Activated CD4-positive, CD25-positive, alpha-beta regulatory T cell treated with anti-CD3 and anti-CD28 coated beads, Interleukin-2, amount 50 U/mL, for 24 hours (primary cell): ENCODE results near the gene PREX1.
"Not testable (repeated sequence)": the region's sequence is repeated elsewhere in the genome, so short reads cannot be mapped to it uniquely, and the experiment has no call there.

Experiments used
- ATAC-seq, 2 donors: fragments of 150-1000 bp; cut with Tn5 transposase; one replicate each; pipeline ENCODE4 v1.10.0; 2021; ENCODE audit warnings: mild to moderate bottlenecking in 1 of 2, moderate library complexity in 1 of 2

The PREX1 gene

DNA sequence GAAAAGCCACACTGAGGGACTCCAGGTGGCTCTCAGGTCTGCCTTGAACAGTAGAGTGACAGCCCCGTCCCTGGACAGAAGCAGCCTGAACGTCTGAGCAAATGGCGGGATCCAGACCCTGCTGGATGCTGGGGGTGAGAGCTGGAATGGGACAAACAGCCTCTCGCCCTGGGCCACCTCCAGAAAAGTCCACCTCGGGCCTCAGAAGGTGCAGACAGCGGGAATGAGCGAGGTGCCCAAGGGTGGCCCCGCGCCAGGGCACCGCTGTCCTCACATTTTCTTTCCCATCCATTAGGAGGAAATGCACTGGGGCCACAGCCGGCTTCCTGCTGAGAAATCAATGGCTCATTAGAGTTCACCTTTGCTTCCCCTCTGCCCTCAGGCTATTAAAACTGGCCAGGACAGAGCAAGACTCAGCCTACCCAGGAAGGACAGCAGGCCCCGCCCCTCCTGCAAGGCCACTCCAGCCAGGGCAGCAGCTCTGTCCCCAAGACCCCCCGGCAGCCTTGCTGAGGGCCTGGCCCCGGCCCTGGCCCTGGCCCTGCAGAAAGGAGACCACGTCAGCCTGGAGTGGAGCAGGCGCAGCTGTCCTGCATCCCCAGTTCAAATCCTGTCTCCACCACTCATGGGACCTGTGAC, 229.4 kb downstream of the PREX1 start:
- not testable (repeated sequence) for ATAC-seq

- ATAC-seq, result no peak
These were observed 230.1 kb downstream of the PREX1 start for GRCh38 chr20:48597521-48598302.

GRCh38 chr20:48596334-48596898, 231.4 kb downstream of the PREX1 start:
- no peak for ATAC-seq

DNA sequence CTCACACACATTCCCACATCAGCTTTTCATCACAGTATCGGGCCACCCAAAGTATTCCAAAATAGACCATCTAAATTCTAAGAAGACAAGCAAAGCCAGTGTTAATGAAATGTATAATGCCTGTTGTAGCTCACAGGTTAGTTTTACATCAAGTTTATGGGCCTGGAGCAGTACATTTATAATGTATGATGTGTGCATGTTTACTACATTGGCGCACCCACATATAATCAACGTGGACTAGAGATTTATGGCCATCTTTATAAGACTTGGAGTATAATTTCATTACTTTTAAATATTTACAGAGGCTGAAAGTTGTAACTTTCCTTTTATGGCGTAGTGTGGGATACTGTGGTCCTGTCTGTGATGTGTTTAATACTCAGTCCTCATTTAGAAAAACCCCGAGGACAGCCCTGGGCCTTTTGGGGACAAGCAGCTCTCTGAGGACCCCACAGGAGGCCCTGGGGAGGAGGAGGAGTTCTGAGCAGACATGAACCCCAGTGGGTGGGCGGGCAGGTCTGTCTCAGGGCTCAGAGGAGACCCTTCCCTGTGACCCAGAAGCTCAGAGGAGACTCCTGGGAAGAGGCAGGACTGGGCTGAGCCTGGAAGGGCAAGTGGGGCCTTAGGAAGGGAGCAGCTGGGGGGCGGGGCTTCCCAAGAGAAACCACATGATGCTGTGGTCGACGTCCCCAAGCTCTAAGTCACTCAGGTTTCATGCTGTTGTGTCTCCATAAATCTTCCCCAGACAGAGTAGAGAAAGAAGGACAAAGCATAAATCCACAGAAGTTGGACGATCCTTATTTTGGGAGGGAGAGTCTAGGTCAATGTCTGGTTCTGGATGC, 232.1 kb downstream of the PREX1 start:
- no peak for ATAC-seq

DNA sequence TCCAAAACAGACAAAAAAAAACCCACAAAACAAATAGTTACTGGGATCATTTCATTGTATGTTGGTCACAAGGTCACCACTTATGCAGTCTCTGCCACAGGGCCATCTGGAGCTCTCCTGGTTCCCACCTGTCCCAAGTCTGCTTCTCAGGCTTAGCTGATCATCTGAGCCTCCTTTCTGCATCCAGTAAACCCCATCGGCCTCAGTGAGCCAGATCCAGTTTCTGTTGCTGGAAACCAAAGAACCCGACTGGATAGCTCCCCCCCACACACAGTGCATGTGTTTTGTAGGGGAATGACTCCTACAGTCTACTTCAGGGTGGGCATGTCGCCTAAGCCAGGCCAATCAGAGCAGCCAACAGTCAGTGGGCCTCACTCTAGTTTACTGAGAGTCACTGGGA, 233.3 kb downstream of the PREX1 start:
- no peak for ATAC-seq

DNA sequence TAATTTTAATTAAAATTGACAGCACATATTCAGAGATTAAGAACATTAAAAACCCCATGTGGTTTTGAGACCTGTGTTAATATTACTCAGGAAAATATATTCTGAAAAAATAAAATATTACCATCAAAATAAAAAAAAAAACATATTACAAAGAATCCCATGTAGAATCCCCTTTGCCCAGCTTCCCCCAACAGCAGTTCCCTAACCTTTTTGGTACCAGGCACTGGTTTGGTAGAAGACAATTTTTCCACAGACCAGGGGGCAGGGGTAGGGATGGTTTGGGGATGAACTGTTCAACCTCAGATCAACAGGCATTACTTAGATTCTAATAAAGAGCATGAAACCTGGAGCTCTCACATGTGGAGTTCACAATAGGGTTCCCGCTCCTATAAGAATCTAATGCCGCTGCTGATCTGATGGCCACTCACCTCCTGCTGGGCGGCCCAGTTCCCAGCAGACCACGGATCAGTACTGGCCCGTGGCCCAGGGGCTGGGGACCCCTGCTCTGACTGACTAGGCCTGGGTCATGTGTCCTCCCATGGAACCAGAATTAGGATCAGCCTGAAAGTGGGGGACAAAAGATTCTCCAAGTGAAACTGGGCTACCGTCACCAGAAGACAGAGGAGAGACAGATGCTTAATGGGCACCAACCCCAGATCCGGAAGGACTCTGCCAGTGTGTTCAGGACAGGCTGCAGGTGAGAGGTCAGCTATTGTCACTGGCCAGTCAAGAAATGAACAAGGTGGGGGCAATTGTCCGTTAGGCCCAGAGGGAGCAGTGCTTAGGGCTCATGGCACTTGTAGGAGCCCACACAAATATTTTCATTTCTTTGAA, 235.5 kb downstream of the PREX1 start:
- no peak for ATAC-seq

- ATAC-seq, result no peak
These were observed 241.1 kb downstream of the PREX1 start for GRCh38 chr20:48586730-48587129.

DNA sequence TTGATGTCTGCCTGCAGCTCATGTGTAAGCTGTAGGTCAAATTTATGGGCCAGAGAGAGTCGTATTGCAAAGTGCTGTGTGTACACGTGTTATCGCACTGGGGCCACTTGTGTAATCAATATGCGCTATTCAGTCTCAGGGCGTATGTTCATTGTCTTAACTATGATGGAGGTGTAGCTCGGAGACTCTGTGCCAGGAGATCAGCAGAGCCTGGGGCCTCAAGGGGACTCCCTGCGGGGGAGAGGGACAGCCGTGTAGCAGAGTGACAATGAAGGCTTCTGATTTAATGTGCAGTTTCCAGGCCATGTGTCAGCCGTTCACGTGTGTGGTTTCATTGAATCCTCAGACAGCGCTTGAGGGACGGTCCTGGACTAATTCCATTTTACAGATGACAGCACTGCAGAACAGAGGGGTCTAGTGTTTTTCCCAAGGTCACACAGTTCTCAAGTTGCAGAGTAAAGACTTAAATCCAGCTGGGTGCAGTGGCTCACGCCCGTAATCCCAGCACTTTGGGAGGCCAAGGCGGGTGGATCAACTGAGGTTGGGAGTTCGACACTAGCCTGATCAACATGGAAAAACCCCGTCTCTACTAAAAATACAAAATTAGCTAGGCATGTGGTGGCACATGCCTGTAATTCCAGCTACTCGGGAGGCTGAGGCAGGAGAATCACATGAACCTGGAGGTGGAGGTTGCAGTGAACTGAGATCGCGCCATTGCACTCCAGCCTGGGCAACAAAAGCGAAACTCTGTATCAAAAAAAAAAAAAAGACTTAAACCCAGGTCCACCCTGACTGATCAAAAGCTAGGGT, 242.5 kb downstream of the PREX1 start:
- ATAC-seq, result no peak

- ATAC-seq, result no peak
These were observed 243.3 kb downstream of the PREX1 start for GRCh38 chr20:48584391-48585060.

GRCh38 chr20:48583801-48584200, 244.0 kb downstream of the PREX1 start:
- no peak for ATAC-seq

GRCh38 chr20:48583171-48583570, 244.6 kb downstream of the PREX1 start:
- no peak for ATAC-seq

DNA sequence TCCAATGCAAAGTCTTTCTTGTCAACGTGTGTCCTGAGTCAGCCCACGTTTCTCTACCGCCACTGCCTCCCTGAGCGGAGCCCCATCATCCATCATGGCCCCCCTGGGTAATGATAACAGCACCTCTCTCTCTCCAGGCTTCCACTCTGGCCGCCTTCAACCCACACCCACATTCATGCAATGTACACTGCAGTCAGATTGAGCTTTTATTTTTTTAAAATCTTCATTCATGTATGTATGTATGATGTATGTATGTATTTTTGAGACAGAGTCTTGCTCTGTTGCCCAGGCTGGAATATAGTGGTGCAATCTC, 245.2 kb downstream of the PREX1 start:
- no peak for ATAC-seq

- ATAC-seq, result no peak
These were observed 246.6 kb downstream of the PREX1 start for GRCh38 chr20:48581167-48581566.

DNA sequence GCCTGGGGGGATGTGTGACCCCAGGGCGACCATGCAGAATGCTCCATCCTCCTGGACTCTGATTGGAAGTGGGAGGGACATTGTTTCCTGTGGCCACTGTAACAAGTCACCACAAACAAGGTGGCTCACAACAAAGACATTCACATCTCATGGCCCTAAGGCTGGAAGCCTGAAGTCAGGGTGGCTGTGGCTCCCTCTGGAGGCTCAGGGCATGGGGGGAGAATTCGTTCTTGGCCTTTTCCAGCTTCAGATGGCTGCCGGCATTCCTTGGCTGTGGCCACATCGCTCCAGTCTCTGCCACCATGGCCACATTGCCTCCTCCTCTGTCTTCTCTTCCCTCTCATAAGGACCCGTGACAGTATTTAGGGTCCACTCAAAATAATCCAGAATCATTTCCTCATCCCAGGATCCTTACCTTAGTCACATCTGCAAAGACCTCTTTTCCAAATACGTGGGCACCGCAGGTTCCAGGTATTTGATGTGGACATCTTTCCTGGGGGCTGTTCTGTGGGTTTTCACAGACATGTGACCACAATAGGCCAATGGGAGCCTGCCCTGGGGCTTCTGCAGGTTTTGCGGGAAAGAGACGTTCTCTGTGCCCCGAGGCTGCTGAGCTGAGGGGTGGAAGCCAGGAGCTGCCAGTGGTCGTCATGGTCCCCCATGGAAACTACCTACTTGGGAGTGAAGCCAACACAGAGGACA, 249.3 kb downstream of the PREX1 start:
- ATAC-seq, result no peak

DNA sequence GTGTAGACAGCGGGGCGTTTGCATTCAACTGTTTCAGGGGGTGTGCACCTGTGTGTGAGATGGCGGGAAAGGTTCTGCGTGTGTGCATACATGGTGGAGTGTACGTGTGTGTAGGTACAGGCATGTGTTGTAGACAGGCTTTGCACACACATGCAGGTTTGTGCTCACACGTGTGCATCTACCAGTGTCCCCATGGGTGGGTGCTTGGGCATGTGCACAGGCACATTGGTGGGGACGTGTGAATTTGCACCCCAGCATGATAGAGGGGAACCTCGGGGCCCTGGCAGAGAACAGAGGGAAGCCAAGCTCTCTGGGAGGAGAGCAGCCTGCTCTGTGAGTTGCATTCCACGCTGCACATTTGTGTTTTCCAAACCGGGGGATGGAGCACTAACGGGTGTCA, 250.2 kb downstream of the PREX1 start:
- ATAC-seq, result no peak

GRCh38 chr20:48574383-48574782, 253.4 kb downstream of the PREX1 start:
- no peak for ATAC-seq
